ENCODE measurements around the gene FAM3B.
"Not testable (repeated sequence)": the region's sequence is repeated elsewhere in the genome, so short reads cannot be mapped to it uniquely, and the experiment has no call there.

The FAM3B gene

DNA sequence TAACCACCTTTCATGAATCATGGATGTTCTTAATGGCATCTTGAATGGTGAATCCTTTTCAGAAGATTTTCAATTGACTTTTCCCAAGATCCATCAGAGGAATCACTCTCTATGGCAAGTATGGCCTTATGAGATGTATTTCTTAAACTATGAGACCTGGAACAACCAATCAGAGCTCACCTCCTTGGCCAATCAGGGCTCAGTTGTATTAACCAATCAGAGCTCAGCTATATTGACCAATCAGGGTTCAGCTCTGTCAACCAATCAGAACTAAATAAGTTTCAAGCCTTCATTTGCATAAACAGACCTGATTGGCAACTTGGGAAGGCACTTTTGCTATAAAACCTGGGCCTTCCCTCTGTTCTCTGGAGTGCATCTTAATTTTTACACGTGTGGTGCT, 13.6 kb upstream of the FAM3B start:
- no peaks in the 10 kb centered on the region for H3K4me1 ChIP-seq (ENCODE audit: low read length)
- no peak for TF ChIP-seq EZH2phosphoT487 (IDR thresholded peaks at IDR 0.05; ENCODE audit: low read depth)
- TF ChIP-seq, protein P1, sequence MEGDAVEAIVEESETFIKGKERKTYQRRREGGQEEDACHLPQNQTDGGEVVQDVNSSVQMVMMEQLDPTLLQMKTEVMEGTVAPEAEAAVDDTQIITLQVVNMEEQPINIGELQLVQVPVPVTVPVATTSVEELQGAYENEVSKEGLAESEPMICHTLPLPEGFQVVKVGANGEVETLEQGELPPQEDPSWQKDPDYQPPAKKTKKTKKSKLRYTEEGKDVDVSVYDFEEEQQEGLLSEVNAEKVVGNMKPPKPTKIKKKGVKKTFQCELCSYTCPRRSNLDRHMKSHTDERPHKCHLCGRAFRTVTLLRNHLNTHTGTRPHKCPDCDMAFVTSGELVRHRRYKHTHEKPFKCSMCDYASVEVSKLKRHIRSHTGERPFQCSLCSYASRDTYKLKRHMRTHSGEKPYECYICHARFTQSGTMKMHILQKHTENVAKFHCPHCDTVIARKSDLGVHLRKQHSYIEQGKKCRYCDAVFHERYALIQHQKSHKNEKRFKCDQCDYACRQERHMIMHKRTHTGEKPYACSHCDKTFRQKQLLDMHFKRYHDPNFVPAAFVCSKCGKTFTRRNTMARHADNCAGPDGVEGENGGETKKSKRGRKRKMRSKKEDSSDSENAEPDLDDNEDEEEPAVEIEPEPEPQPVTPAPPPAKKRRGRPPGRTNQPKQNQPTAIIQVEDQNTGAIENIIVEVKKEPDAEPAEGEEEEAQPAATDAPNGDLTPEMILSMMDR (IDR thresholded peaks at IDR 0.05; ENCODE audit: low read depth, low read length) = no peak

DNA sequence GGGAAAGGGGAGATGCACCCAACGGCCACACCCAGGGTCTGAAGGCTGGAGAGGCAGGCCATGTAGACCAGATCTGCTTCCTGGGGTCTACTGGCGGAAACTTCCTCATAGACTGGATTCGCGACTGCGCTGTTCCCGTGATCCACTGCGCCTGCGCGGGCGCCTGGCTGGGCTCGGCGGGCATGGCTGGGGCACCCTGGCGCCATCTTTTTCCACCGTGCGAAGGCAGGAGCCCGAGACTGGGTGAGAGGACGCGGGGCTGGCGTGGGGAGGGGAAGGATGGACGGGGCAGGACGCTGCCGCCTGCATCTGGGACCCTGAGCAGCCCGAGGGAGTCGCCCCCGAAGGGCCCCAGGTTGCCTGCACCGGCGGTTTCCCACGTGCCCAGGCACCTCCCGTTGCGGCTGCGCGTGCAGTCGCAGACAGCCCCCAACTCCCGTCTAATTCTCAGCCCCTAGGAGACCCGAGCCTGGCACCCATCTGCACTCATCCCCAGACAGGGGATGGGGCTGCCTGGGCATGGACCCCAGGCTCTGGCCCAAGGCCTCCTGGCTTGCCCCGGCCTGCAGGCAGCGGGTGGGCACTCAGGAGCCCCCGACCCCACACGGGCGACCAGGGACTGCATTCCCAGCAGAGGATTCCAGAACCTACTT, 12.4 kb upstream of the FAM3B start:
- Histone ChIP-seq H4K20me1 (ENCODE audit: insufficient read depth, low read length) (no peaks in the 10 kb centered on the region), H2AFZ (ENCODE audit: low read depth, low read length) (no peak overlapping the region), H3K36me3 (replicated peaks; ENCODE audit: low read depth, low read length) (no peaks in the 10 kb centered on the region), H3K9me3 (ENCODE audit: insufficient read depth, low read length) (no peaks in the 10 kb centered on the region), H3K27me3 (ENCODE audit: low read depth, low read length) (0 out of 2 replicates have a peak, but pooled peaks cover 9% of the 10 kb centered on the region), H3K79me2 (ENCODE audit: low read length) (no peaks in the 10 kb centered on the region), H3K4me2 (ENCODE audit: low read length) (no peak overlapping the region), H3K9ac (ENCODE audit: low read length) (no peak overlapping the region), H3K4me3 (ENCODE audit: low read length) (no peak overlapping the region), H3K27ac (ENCODE audit: low read length) (no peak overlapping the region), H3K4me1 (ENCODE audit: low read length) (no peaks in the 10 kb centered on the region)
- TF ChIP-seq EZH2phosphoT487 (IDR thresholded peaks at IDR 0.05; ENCODE audit: low read depth) = no peak
- TF ChIP-seq, protein P1 (IDR thresholded peaks at IDR 0.05; ENCODE audit: low read depth, low read length) = no peak

More for the DNA sequence above, 13.6 kb upstream of the FAM3B start:
- Histone ChIP-seq H3K27me3 (ENCODE audit: low read depth, low read length) (0 out of 2 replicates have a peak, but pooled peaks cover 9% of the 10 kb centered on the region), H3K27ac (ENCODE audit: low read length) (no peak overlapping the region), H2AFZ (ENCODE audit: low read depth, low read length) (no peak overlapping the region), H3K79me2 (ENCODE audit: low read length) (no peaks in the 10 kb centered on the region), H3K9me3 (ENCODE audit: insufficient read depth, low read length) (no peaks in the 10 kb centered on the region), H3K4me3 (ENCODE audit: low read length) (no peak overlapping the region), H3K36me3 (replicated peaks; ENCODE audit: low read depth, low read length) (no peaks in the 10 kb centered on the region), H3K9ac (ENCODE audit: low read length) (no peak overlapping the region), H4K20me1 (ENCODE audit: insufficient read depth, low read length) (no peaks in the 10 kb centered on the region), H3K4me2 (ENCODE audit: low read length) (no peak overlapping the region)

DNA sequence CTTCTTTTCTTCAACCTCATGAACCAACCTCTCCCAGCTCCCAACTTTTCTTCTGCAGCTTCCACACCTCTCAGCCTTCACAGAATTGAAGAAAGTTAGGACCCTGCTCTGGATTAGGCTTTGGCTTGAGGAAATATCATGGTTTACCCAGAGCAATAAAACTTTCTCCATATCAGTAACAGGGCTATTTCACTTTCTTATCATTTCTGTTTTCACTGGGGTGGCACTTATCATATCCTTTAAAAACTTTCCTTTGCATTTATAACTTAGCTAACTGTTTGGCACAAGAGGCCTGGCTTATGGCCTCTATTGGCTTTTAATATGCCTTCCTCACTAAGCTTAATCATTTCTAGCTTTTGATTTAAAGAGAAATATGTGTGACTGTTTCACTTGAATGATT, 9.4 kb upstream of the FAM3B start:
- Histone ChIP-seq H3K4me1 (ENCODE audit: low read length) (no peaks in the 10 kb centered on the region), H3K9ac (ENCODE audit: low read length) (no peak overlapping the region), H3K27ac (ENCODE audit: low read length) (no peak overlapping the region), H3K36me3 (replicated peaks; ENCODE audit: low read depth, low read length) (no peaks in the 10 kb centered on the region), H3K79me2 (ENCODE audit: low read length) (no peaks in the 10 kb centered on the region), H3K4me3 (ENCODE audit: low read length) (no peak overlapping the region), H3K4me2 (ENCODE audit: low read length) (no peak overlapping the region), H4K20me1 (ENCODE audit: insufficient read depth, low read length) (no peaks in the 10 kb centered on the region), H3K27me3 (ENCODE audit: low read depth, low read length) (peaks cover 19% of the 10 kb centered on the region), H3K9me3 (ENCODE audit: insufficient read depth, low read length) (no peaks in the 10 kb centered on the region), H2AFZ (ENCODE audit: low read depth, low read length) (no peak overlapping the region)
- TF ChIP-seq, protein P1 (IDR thresholded peaks at IDR 0.05; ENCODE audit: low read depth, low read length) = no peak
- TF ChIP-seq EZH2phosphoT487 (IDR thresholded peaks at IDR 0.05; ENCODE audit: low read depth) = no peak

DNA sequence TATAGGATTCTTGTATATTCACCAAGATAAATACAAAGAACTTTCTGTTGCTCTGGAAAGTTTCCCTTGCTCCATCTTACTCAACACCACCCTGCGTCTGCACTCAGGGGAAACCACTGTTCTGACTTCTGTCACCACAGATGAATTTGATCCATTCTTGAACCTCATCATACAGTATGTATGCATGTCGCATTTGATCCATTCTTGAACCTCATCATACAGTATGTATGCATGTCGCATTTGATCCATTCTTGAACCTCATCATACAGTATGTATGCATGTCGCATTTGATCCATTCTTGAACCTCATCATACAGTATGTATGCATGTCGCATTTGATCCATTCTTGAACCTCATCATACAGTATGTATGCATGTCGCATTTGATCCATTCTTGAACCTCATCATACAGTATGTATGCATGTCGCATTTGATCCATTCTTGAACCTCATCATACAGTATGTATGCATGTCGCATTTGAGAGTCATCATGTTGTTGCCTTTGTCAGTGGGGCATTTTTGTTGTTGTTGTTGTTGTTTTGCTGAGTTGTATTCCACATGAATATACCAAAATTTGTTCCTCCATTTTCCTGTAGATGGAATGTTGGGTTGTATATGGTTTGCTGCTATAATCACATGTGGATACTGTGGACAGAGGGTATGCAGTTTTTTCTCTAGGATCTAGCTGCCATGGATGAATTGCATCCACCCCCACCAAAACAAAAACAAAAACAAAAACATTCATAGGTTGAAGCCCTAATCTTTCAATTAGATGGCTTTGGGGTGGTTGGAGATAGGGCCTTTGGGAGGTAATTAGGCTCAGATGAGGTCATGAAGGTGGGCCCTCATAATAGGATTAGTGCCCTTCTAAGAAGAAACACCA, 3.1 kb upstream of the FAM3B start:
- not testable (repeated sequence) for H3K4me2 ChIP-seq (ENCODE audit: low read length); H4K20me1 ChIP-seq (ENCODE audit: insufficient read depth, low read length); H3K9ac ChIP-seq (ENCODE audit: low read length); H2AFZ ChIP-seq (ENCODE audit: low read depth, low read length); H3K27ac ChIP-seq (ENCODE audit: low read length); H3K79me2 ChIP-seq (ENCODE audit: low read length); H3K9me3 ChIP-seq (ENCODE audit: insufficient read depth, low read length); H3K36me3 ChIP-seq (replicated peaks; ENCODE audit: low read depth, low read length); H3K27me3 ChIP-seq (ENCODE audit: low read depth, low read length); H3K4me3 ChIP-seq (ENCODE audit: low read length); H3K4me1 ChIP-seq (ENCODE audit: low read length)

Data from OCI-LY3 (cell line).